ENCODE results near the gene C16orf82.

- TF ChIP-seq CTCF (IDR thresholded peaks at IDR 0.05; ENCODE audit: low read depth, low read length, poor library complexity, severe bottlenecking) (no peak), EZH2phosphoT487 (IDR thresholded peaks at IDR 0.05; ENCODE audit: borderline replicate concordance, low read length) (no peak)
Measured at GRCh38 chr16:27108826-27109665, 42.3 kb downstream of the C16orf82 start.

Measured in DOHH2 (cell line).